Stimulated activated naive CD8-positive, alpha-beta T cell treated with anti-CD3 and anti-CD28 coated beads, Interleukin-15, Interleukin-2, amounts not matched to agents 100 U/mL and 50 U/mL, for 24 hours (primary cell): Measurements from ENCODE around the gene TARM1.
"Not testable (repeated sequence)": the region's sequence is repeated elsewhere in the genome, so short reads cannot be mapped to it uniquely, and the experiment has no call there.

Source experiments
- ATAC-seq: fragments of 150-1000 bp; cut with Tn5 transposase; one replicate; pipeline ENCODE4 v1.10.0; 2021
- DNase-seq: peaks from one replicate; pipeline ENCODE4 v3.0.0; 2021

Gene TARM1

DNA sequence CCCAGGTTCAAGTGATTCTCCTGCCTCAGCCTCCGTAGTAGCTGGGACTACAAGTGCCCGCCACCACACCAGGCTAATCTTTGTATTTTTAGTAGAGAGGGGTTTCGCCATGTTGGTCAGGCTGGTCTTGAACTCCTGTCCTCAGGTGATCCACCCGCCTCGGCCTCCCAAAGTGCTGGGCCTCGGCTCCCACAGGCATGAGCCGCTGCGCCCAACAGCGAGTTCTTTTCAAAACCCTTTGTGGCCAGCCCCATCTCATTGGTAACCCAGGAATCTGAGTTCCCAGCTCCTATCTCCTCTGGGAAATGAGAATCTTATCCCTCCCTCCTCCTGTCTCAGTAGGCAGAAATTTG, 18.7 kb upstream of the TARM1 start:
- ATAC-seq, DNase-seq: not testable (repeated sequence)

DNA sequence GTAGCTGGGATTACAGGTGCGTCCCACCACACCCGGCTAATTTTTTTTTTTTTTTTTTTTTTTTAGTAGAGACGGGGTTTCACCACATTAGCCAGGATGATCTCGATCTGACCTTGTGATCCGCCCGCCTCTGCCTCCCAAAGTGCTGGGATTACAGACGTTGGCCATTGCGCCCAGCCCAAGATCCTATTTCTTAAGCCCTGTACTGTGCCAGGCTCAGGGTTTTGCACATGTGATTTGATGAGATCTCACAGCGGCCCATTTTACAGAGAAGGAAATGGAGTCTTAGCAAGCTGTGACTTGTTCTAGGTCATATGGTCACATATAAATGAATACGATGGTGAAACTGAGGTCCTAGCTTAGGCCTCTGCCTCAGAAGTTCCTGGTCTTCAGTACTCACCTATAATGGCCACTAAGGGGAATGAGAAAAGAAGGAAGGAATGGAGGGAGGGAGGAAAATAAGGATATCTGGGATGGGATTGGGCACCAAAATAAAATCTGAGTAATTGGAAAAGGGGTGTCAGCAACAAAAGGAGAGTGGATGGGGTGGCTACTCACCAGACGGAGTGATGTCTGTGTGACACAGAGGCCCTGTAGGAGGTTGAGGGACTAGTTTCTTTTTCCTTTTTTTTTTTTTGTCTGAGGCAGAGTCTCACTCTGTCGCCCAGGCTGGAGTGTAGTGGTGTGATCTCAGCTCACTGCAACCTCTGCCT, 18.2 kb upstream of the TARM1 start:
- DNase-seq (no peak), ATAC-seq (no peak)

DNA sequence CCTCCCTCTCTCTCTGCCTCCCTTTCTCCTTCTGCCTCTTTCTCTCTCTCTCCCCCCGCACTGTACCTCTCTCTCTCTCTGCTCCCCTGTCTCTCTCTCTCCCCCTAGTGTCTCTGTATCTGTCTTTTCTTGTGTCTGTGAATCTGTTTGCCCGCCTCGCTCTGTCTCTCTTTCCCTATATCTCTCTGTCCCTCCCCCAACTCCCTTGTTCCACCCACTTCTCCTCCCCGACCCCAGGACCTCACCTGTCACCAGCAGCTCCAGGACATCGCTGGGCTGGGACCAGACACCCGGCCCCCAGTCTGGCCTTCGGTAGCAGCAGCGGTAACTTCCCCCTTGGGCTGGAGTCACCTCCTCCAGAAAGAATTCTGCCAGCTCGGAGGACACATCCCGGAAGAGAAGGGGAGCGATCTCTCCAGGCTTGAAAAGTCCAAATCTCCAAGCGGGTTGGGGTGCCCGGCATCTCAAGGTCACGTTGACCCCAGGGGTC, 15.5 kb upstream of the TARM1 start:
- peak; percentile 31 for ATAC-seq
- DNase-seq, result no peak

DNA sequence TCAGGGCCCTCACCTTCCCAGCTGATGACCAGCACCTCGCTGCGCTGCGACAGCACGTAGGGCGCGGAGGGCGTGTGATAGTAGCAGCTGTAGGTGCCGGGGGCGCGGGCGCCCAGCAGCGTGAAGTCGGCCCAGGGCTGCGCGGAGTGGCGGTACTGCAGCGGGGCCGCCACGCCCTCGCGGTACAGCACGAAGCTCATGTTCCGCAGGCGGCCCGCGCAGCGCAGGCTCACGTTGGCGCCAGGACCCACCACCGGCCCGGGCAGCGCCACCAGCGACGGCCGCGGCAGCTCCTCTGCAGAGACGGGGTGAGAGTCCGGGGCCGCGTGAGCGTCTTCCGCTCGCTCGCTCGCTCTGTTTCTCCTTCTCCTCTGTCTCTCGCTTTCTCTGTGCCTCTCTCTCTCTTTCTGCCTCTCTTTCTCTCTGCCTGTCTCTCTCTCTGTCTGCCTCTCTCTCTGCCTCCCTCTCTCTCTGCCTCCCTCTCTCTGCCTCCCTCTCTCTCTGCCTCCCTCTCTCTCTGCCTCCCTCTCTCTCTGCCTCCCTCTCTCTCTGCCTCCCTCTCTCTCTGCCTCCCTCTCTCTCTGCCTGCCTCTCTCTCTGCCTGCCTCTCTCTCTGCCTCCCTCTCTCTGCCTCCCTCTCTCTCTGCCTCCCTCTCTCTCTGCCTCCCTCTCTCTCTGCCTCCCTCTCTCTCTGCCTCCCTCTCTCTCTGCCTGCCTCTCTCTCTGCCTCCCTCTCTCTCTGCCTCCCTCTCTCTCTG, 14.9 kb upstream of the TARM1 start:
- ATAC-seq, result peak; percentile 80
- peak; percentile 56 for DNase-seq

DNA sequence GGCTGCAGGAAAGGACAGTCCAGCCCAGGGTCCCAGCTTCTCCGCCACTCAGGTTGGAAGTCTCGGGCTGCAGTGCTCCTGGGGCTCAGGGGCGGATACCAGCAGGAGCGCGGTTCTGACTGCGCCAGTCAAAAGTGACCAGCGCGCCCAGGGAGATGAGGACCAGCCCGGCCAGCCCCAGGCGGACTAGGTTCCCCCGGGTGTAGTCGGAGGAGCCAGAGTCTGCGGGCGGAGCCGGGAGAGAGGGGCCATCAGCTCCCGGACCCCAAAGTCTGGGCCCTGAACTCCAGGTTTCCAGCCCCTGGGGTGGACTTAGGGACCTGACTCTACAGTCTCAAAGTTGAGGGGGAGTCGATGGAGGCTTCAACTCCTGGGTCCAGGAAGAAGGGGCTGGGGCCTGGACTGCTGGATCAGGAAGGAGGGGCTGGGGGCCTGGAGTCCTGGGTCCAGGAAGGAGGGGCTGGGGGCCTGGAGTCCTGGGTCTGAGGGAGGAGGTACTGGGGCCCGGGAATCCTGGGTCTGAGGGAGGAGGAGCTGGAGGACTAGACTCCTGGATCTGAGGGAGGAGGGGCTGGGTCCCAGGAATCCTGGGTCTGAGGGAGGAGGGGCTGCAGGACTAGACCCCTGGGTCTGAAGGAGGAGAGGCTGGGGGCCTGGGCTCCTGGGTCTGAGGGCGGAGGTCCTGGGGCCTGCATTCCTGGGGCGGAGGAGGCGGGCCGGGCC, 14.1 kb upstream of the TARM1 start:
- DNase-seq, result no peak
- no peak for ATAC-seq

DNA sequence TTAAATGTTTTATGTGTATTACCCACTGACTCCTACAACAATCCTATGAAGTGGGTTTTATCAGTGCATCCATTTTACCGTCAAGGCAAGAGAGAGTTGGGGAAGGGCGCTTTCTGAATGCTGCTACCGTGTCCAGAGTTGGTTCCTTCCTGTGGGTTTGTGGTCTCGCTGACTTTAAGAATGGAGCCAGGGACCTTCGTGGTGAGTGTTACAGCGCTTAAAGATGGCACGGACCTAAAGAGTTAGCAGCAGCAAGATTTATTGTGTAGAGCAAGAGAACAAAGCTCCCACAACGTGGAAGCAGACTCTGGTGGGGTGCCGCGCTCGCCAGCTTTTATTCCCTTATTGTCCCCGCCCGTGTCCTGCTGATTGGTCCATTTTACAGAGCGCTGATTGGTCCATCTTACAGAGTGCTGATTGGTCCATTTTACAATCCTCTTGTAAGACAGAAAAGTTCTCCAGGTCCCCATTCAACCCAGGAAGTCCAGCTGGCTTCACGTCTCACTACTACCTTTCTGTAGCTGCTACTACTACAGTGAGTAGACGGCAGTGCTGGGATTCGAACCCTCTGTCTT, 13.3 kb upstream of the TARM1 start:
- DNase-seq, result no peak
- no peak for ATAC-seq

DNA sequence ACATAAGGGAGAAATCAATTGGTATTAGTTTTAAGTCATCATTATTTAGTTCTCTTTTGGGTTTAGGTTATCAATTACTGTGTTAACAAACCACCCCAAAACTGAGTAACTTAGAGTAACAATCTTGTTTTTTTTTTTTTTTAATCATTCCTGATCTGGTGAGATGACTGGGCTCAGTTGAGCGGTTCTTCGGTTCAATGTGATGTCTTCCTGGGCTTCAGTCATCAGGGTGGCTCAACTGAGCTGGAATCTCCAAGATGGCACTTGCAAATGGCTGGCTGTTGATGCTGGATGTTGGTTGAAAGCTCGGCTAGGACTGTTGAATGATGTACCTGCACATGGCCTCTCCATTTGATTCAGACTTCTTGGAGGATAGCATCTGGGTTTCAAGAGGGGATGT, 3.2 kb upstream of the TARM1 start:
- DNase-seq (no peak), ATAC-seq (no peak)

DNA sequence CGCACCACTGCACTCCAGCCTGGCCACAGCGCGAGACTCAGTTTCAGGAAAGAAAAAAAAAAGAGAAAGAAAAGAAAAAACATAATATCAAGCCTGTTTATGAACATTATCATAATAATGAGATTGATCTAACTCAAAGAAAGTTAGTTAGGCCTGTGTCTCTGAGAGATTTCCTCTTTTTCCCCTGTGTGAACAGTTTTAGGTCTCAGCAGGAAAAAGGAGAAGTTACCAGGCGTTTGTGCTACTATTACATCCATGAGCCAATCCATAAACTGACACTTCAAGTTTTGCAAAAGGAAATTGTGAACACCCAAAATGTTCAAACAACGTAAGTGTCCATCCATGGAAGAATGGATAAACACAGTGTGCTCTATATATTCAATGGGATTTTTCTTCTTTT, 3.8 kb downstream of the TARM1 start:
- ATAC-seq (no peak), DNase-seq (no peak)

DNA sequence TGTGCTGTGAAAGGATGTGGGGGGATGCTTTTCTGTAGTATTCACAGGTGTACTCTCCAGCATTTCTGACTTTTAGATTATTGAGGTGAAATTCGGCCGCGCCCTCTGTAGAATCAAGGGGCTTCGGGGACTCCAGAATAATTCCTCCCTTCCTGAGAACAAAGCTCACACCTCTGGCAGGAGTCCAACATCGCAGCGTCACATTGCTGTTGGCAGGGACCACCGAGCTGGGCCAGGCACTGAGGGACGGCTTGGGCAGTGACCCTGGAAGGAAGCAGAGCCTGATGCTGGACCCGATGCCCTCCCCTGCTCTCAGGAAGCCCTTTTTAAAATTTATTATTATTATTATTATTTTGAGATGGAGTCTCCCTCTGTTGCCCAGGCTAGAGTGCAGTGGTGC, 6.3 kb downstream of the TARM1 start:
- ATAC-seq (no peak), DNase-seq (no peak)

DNA sequence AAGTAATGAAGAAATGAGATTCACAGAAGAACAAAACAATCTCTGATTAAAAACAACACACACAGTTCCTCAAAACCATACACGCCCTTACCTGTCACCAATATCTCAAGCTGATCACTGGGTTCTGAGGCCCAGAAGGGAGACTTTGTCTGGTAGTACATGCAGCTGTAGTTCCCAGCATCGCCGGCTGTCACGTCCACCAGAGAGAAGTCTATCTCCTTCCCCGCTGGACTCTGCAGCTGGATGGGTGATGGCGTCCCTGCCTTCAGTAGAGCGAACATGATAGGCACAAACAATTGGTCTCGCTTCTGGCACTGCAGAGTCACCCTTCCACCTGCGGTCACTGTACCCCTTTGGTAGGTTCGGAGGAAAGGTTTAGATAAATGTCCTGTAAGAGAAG, 7.3 kb downstream of the TARM1 start:
- DNase-seq, result no peak
- no peak for ATAC-seq

DNA sequence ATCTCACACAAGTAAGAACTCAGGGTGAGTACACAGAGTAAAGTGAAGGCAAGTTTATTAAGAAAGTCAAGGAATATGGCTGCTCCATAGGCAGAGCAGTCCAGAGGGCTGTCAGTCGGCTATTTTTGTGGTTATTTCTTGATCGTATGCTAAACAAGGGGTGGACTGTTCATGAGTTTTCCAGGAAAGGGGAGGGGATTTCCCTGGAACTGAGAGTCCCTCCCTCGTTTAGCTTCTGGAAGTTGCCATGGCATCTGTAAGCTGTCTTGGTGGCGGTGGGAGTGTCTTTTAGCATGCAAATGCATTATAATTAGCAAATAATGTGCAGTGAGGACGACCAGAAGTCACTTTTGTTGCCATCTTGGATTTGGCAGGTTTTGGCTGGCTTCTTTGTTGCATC, 11.7 kb downstream of the TARM1 start:
- ATAC-seq, result no peak
- DNase-seq, result no peak

DNA sequence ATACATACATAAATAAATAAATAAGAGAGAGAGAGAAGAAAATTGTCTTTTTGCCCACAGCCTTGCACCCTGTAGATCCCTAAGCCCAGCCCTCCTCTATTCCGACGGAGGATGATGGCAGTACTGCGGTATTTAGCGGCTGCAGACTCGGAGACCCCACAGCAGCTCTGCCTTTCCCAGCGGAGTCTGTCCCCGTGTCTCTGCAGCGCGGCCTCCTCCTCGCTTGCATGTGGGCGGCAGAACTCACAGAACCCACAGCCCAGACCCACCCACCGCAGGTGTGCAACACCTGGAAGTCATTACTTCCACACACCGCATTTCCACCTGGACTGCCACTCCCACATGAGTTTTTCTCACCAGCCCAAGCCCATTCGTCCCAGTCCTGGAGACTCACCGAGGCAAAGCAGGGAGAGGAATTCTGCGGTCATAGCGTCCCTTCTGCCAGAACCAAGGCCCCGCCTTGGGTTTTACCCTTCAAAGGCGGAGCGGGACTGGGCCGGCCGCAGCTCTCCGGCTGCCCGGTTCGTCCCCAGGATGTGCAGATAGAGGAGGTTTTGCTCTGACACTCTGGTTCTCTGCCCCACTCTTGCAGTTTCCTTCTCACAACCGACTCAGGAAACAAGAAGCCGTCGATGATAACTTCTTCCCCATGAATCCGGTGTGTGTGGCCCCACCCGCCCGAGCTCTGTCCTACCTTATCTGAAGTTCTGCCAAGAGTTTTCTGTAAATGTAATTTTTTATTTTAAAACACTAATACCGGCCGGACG, 17.6 kb downstream of the TARM1 start, which contains the start of gene VSTM1:
VSTM1 (minus strand) TSS at position 548 of the 767 bp plus-strand sequence; CDS start at position 428, 120 bp downstream.
- ATAC-seq, result no peak
- DNase-seq, result no peak

DNA sequence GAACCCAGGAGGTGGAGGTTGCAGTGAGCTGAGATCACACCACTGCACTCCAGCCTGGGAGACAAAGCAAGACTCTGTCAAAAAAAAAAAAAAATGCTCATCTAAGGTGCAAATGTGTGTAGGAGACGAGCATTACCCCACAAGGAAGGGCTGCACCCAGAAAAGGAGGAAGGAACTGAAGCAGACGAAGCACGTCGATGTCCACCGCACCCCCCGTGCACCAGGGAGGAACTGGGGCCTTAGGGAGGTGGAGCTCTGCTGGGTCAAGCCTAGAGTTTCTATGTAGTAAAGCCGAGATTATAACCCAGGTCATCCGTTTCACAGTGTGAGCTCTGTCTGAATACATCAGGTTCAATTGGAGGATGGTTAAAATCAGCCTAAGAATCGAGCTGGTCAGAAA, 18.5 kb downstream of the TARM1 start:
- ATAC-seq (no peak), DNase-seq (no peak)

DNA sequence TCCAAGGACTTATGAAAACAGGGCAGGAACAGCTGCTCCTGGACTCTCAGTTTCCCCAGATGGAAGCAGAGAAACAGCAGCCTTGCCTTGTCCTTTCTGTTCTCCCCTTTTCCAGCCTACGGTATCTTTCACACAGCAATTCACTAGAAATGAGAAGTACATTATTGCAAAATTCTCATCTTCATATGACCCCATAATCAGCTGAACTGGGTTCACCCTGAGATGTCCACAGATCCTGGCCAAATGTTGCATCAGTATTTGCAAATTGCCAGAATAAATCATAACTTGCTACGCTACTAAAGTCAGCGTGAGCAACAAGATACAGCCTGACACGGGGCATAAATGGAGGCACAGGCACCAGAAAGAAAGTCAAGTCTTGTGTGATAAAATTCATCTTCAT, 33.5 kb downstream of the TARM1 start:
- ATAC-seq, result no peak
- no peak for DNase-seq

DNA sequence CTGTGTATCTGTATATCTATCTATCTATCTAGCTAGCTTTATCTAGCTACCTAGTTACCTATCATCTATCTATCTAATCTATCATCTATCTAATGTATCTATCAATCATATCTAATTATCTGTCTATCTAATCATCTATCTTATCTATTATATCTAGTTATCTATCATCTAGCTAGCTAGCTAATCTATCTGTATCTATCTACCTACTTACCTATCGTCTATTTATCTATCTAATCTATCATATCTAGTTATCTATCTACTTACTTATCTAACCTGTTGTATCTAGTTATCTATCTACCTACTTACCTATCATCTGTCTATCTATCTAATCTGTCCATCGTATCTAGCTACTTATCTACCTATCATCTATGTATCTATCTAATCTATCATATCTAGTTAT, 35.4 kb downstream of the TARM1 start:
- DNase-seq (no peak), ATAC-seq (no peak)

DNA sequence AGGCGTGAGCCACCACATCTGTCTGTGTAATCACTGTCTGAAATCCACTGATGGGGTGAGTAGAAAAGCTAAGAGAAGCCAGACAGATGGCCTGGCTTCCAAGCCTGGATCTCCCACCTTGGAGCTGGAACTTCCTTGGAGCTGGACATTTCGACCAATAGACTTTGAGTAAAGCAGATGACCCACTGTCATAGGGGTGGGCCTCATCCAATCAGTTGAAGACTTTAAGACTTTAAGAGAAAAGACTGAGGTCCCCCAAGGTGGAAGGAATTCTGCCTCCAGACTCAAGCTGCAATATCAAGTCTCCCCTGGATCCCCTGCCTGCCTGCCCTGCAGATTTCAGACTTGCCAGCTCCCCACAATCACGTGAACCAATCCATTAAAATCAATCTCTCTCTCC, 38.2 kb downstream of the TARM1 start:
- no peak for DNase-seq
- no peak for ATAC-seq

DNA sequence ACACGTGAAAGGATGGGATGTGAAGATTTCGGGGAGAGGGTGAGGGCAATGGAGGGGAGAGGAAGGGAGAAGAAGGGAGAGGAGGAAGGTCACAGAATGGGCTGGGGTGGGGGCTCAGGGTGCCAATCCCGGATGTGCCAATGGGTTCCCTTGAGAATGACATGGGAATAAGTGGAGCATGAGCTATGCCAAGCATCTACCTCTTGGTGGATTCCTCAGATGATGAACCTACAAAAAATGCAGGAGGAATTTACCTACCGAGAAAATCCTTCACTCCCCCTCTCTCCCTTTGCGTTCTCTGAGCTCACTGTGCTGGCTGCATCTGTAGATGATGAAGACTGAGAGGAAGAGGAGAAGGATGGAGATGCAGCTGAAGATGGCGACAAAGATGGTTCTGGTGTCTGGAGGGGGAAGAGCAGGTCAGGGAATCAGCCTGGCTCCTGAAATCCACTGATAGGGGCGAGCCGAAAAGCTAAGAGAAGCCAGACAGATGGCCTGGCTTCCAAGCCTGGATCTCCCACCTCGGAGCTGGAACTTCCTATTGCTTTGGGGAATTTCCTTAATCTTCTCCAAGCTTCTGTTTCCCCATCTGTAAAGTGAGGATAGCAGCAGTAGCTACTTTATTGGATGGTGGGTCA, 39.1 kb downstream of the TARM1 start:
- DNase-seq (no peak), ATAC-seq (no peak)

DNA sequence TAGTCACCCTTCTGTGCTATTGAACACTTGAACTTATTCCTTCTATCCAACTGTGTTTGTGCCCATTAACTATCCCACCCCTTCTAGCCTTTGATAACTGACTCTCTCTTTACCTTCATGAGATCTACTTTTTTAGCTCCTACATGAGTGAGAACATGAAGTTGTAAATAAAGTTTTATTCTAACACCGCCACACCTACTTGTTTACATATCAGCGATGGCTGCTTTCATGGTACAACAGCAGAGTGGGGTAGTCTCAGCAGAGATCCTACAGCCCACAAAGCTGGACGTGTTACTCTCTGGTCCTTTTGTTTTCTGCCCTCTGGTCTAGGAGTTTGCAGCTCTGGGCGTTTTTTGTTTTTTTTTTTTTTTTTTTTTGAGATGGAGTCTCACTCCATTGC, 41.2 kb downstream of the TARM1 start:
- DNase-seq (no peak), ATAC-seq (no peak)

DNA sequence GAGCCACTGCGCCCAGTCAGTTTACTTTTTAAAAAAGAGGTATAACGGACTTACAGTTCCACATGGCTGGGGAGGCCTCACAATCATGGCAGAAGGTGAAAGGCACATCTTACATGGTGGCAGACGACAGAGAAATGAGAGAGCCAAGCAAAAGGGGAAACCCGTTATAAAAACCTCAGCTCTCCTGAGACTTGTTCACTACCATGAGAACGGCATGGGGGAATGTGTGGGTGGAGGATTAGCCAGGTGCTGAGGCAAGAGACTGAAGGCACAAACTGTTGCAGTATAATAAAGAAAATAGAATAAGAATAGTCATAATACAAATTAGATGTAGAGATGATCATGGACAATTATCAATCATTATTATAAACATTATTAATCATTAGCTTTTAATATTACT, 44.6 kb downstream of the TARM1 start:
- not testable (repeated sequence) for DNase-seq, ATAC-seq

DNA sequence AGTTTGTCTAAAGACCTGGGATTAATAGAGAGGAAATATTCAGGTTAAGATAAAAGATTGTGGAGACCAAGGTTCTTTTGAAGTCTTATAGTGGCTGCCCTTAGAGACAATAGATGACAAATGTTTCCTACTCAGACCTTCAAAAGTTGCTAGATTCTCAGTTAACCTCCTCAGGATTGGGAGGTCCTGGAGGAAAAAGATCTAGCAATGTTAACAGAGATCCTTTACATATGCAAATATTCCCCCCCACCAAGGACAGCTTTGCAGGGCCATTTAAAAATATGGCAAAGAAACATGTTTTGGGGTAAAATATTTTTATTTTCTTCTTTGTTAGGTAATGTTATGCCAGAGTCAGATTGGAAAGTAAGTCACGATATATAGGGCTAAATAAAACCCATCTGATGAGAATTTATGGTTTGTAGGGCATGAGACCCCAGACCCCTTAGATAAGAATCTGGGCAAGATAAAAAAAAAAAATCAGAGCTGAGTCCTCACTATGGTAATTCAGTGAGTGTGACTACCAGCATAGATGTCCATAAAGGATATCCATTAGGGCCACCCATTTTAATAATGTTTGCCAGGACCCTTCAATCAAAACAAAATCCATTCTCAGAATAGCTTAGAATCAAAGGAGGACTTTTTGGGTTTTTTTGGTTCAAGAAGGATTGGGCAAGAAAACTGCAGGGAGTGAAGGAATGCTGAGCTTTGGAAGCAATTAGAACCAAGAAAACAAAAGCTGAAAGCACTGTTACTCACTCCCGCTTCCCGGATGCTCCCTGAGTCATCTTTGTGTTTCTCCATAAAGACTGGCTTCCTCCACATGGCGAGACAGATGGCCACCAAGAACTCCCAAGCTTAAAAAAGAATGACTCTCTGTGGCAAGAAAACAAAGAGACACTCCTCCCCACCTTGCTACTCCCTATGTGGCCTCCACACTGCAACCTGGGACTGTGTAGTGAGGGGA, 45.7 kb downstream of the TARM1 start:
- no peak for ATAC-seq
- no peak for DNase-seq
